Measurements from ENCODE around the gene DCAF8.

DCAF8 gene

GRCh38 chr1:160207118-160207650 lies 55.2 kb downstream of the DCAF8 start:
- peak overlapping the region; percentile 8 for H3K27ac ChIP-seq (ENCODE audit: low read depth, low read length)
- no peak overlapping the region for H3K18ac ChIP-seq (ENCODE audit: low read length)
- DNase-seq, result no peak
- no peak overlapping the region for H3K4ac ChIP-seq (ENCODE audit: low read depth, low read length)
- H3K4me1 ChIP-seq (ENCODE audit: control insufficient read depth, low read depth, low read length), result peaks cover 25% of the 10 kb centered on the region
- H3K56ac ChIP-seq (ENCODE audit: low read length), result peak overlapping the region; percentile 98
- no peak overlapping the region for H3K4me3 ChIP-seq (ENCODE audit: low read length)
- H3K79me1 ChIP-seq (ENCODE audit: low read length), result peaks cover 28% of the 10 kb centered on the region
- WGBS (ENCODE audit: extremely low coverage, insufficient coverage, low lambda C conversion rate), result no CpG with 5 or more reads among the region's 4 CpGs
- H4K8ac ChIP-seq (ENCODE audit: low read depth, low read length), result no peak overlapping the region
- peak overlapping the region; percentile 98 for H3K9ac ChIP-seq (ENCODE audit: low read length)
- no peaks in the 10 kb centered on the region for H3K27me3 ChIP-seq (ENCODE audit: insufficient read depth, low read length, poor library complexity)
- peaks cover 53% of the 10 kb centered on the region for H3K79me2 ChIP-seq (ENCODE audit: control insufficient read depth, insufficient read depth, low read length)
- H2BK15ac ChIP-seq (replicated peaks; ENCODE audit: low read depth), result no peak overlapping the region
- H3K36me3 ChIP-seq (ENCODE audit: control insufficient read depth, insufficient read depth, low read length), result peaks cover 6% of the 10 kb centered on the region
- H3K4me2 ChIP-seq (ENCODE audit: low read length), result peak overlapping the region; percentile 29
- H4K5ac ChIP-seq (ENCODE audit: low read length), result no peak overlapping the region
- no peak overlapping the region for H2BK120ac ChIP-seq (ENCODE audit: low read depth, low read length)
- peak overlapping the region; percentile 18 for H2AK5ac ChIP-seq (ENCODE audit: low read length)
- peak overlapping the region; percentile 92 for H3K23ac ChIP-seq (ENCODE audit: low read length)
- H2BK5ac ChIP-seq (ENCODE audit: low read length), result no peak overlapping the region

GRCh38 chr1:160206421-160207117 lies 55.8 kb downstream of the DCAF8 start:
- H3K27me3 ChIP-seq (ENCODE audit: insufficient read depth, low read length, poor library complexity), result no peaks in the 10 kb centered on the region
- H4K5ac ChIP-seq (ENCODE audit: low read length), result no peak overlapping the region
- no peak overlapping the region for H4K8ac ChIP-seq (ENCODE audit: low read depth, low read length)
- H3K36me3 ChIP-seq (ENCODE audit: control insufficient read depth, insufficient read depth, low read length), result peaks cover 4% of the 10 kb centered on the region
- H3K4me3 ChIP-seq (ENCODE audit: low read length), result peak overlapping the region; percentile 85
- no peak overlapping the region for H2BK15ac ChIP-seq (replicated peaks; ENCODE audit: low read depth)
- peak overlapping the region; percentile 92 for H3K23ac ChIP-seq (ENCODE audit: low read length)
- peaks cover 53% of the 10 kb centered on the region for H3K79me2 ChIP-seq (ENCODE audit: control insufficient read depth, insufficient read depth, low read length)
- DNase-seq, result peak; percentile 96
- no peak overlapping the region for H2BK120ac ChIP-seq (ENCODE audit: low read depth, low read length)
- H2BK5ac ChIP-seq (ENCODE audit: low read length), result no peak overlapping the region
- peak overlapping the region; percentile 29 for H3K4me2 ChIP-seq (ENCODE audit: low read length)
- no peak overlapping the region for H3K4ac ChIP-seq (ENCODE audit: low read depth, low read length)
- peak overlapping the region; percentile 64 for H3K27ac ChIP-seq (ENCODE audit: low read depth, low read length)
- H3K79me1 ChIP-seq (ENCODE audit: low read length), result peaks cover 28% of the 10 kb centered on the region
- H3K56ac ChIP-seq (ENCODE audit: low read length), result peak overlapping the region; percentile 98
- H3K18ac ChIP-seq (ENCODE audit: low read length), result no peak overlapping the region
- H2AK5ac ChIP-seq (ENCODE audit: low read length), result peak overlapping the region; percentile 18
- peaks cover 25% of the 10 kb centered on the region for H3K4me1 ChIP-seq (ENCODE audit: control insufficient read depth, low read depth, low read length)
- H3K9ac ChIP-seq (ENCODE audit: low read length), result peak overlapping the region; percentile 98
- WGBS (ENCODE audit: extremely low coverage, insufficient coverage, low lambda C conversion rate), result no CpG with 5 or more reads among the region's 9 CpGs

GRCh38 chr1:160206036-160206389 lies 56.3 kb downstream of the DCAF8 start:
- WGBS (ENCODE audit: extremely low coverage, insufficient coverage, low lambda C conversion rate), result no CpG with 5 or more reads among the region's 9 CpGs
- no peaks in the 10 kb centered on the region for H3K36me3 ChIP-seq (ENCODE audit: control insufficient read depth, insufficient read depth, low read length)
- no peak overlapping the region for H3K4ac ChIP-seq (ENCODE audit: low read depth, low read length)
- DNase-seq, result no peak
- no peaks in the 10 kb centered on the region for H3K27me3 ChIP-seq (ENCODE audit: insufficient read depth, low read length, poor library complexity)
- peak overlapping the region; percentile 22 for H3K18ac ChIP-seq (ENCODE audit: low read length)
- H3K23ac ChIP-seq (ENCODE audit: low read length), result peak overlapping the region; percentile 95
- H3K9ac ChIP-seq (ENCODE audit: low read length), result peak overlapping the region; percentile 98
- no peak overlapping the region for H2BK15ac ChIP-seq (replicated peaks; ENCODE audit: low read depth)
- no peak overlapping the region for H2AK5ac ChIP-seq (ENCODE audit: low read length)
- no peak overlapping the region for H4K8ac ChIP-seq (ENCODE audit: low read depth, low read length)
- peak overlapping the region; percentile 29 for H3K4me2 ChIP-seq (ENCODE audit: low read length)
- peak overlapping the region; percentile 22 for H2BK5ac ChIP-seq (ENCODE audit: low read length)
- H3K4me1 ChIP-seq (ENCODE audit: control insufficient read depth, low read depth, low read length), result peaks cover 25% of the 10 kb centered on the region
- H2BK120ac ChIP-seq (ENCODE audit: low read depth, low read length), result no peak overlapping the region
- H3K56ac ChIP-seq (ENCODE audit: low read length), result peak overlapping the region; percentile 98
- peak overlapping the region; percentile 85 for H3K4me3 ChIP-seq (ENCODE audit: low read length)
- peak overlapping the region; percentile 64 for H3K27ac ChIP-seq (ENCODE audit: low read depth, low read length)
- peaks cover 24% of the 10 kb centered on the region for H3K79me1 ChIP-seq (ENCODE audit: low read length)
- peaks cover 53% of the 10 kb centered on the region for H3K79me2 ChIP-seq (ENCODE audit: control insufficient read depth, insufficient read depth, low read length)
- no peak overlapping the region for H4K5ac ChIP-seq (ENCODE audit: low read length)

GRCh38 chr1:160205242-160206035 lies 56.9 kb downstream of the DCAF8 start, which contains the start of gene PEA15:
PEA15 (plus strand) TSS chr1:160205384; CDS start chr1:160211545, 6,161 bp downstream.
- Histone ChIP-seq H3K4me2 (ENCODE audit: low read length) (peak within 1 kb of the TSS; percentile 43), H2BK5ac (ENCODE audit: low read length) (peak within 1 kb of the TSS; percentile 70), H3K4me1 (ENCODE audit: control insufficient read depth, low read depth, low read length) (peaks cover 24% of the 10 kb centered on the region), H4K8ac (ENCODE audit: low read depth, low read length) (no peak within 1 kb of the TSS), H3K4me3 (ENCODE audit: low read length) (peak within 1 kb of the TSS; percentile 85), H3K23ac (ENCODE audit: low read length) (peak within 1 kb of the TSS; percentile 95), H3K36me3 (ENCODE audit: control insufficient read depth, insufficient read depth, low read length) (no peaks in the 10 kb centered on the region), H2BK15ac (replicated peaks; ENCODE audit: low read depth) (no peak within 1 kb of the TSS), H3K18ac (ENCODE audit: low read length) (peak within 1 kb of the TSS; percentile 99), H4K5ac (ENCODE audit: low read length) (no peak within 1 kb of the TSS), H2AK5ac (ENCODE audit: low read length) (no peak within 1 kb of the TSS), H3K27ac (ENCODE audit: low read depth, low read length) (peak within 1 kb of the TSS; percentile 85), H3K27me3 (ENCODE audit: insufficient read depth, low read length, poor library complexity) (no peaks in the 10 kb centered on the region), H3K79me2 (ENCODE audit: control insufficient read depth, insufficient read depth, low read length) (peaks cover 47% of the 10 kb centered on the region), H3K79me1 (ENCODE audit: low read length) (peaks cover 21% of the 10 kb centered on the region), H3K56ac (ENCODE audit: low read length) (peak within 1 kb of the TSS; percentile 98), H2BK120ac (ENCODE audit: low read depth, low read length) (peak within 1 kb of the TSS; percentile 75), H3K4ac (ENCODE audit: low read depth, low read length) (peak within 1 kb of the TSS; percentile 97), H3K9ac (ENCODE audit: low read length) (peak within 1 kb of the TSS; percentile 98)
- DNase-seq, result peak; percentile 84
- WGBS (ENCODE audit: extremely low coverage, insufficient coverage, low lambda C conversion rate), result no CpG with 5 or more reads among the region's 76 CpGs

GRCh38 chr1:160204526-160205241 lies 57.7 kb downstream of the DCAF8 start:
- peaks cover 40% of the 10 kb centered on the region for H3K79me2 ChIP-seq (ENCODE audit: control insufficient read depth, insufficient read depth, low read length)
- no peak overlapping the region for H2BK120ac ChIP-seq (ENCODE audit: low read depth, low read length)
- H3K27ac ChIP-seq (ENCODE audit: low read depth, low read length), result peak overlapping the region; percentile 51
- peak; percentile 58 for DNase-seq
- peaks cover 19% of the 10 kb centered on the region for H3K79me1 ChIP-seq (ENCODE audit: low read length)
- H4K8ac ChIP-seq (ENCODE audit: low read depth, low read length), result no peak overlapping the region
- H3K4me2 ChIP-seq (ENCODE audit: low read length), result peak overlapping the region; percentile 43
- H4K5ac ChIP-seq (ENCODE audit: low read length), result no peak overlapping the region
- no peak overlapping the region for H2BK15ac ChIP-seq (replicated peaks; ENCODE audit: low read depth)
- H3K4me3 ChIP-seq (ENCODE audit: low read length), result no peak overlapping the region
- H3K27me3 ChIP-seq (ENCODE audit: insufficient read depth, low read length, poor library complexity), result no peaks in the 10 kb centered on the region
- H3K4me1 ChIP-seq (ENCODE audit: control insufficient read depth, low read depth, low read length), result peaks cover 19% of the 10 kb centered on the region
- peak overlapping the region; percentile 86 for H3K18ac ChIP-seq (ENCODE audit: low read length)
- peak overlapping the region; percentile 83 for H3K56ac ChIP-seq (ENCODE audit: low read length)
- peak overlapping the region; percentile 62 for H2BK5ac ChIP-seq (ENCODE audit: low read length)
- peak overlapping the region; percentile 89 for H3K4ac ChIP-seq (ENCODE audit: low read depth, low read length)
- H2AK5ac ChIP-seq (ENCODE audit: low read length), result no peak overlapping the region
- peak overlapping the region; percentile 52 for H3K9ac ChIP-seq (ENCODE audit: low read length)
- no peaks in the 10 kb centered on the region for H3K36me3 ChIP-seq (ENCODE audit: control insufficient read depth, insufficient read depth, low read length)
- H3K23ac ChIP-seq (ENCODE audit: low read length), result no peak overlapping the region
- no CpG with 5 or more reads among the region's 7 CpGs for WGBS (ENCODE audit: extremely low coverage, insufficient coverage, low lambda C conversion rate)

Data from mesendoderm (in vitro differentiated cells).